HG02943 (cell line): ENCODE results near the gene RHOH.

Experiments
- ATAC-seq: cut with Tn5 transposase; IDR thresholded peaks from one replicate; pipeline ENCODE4 v1.9.1; 2021; ENCODE audit warnings: mild to moderate bottlenecking, low read depth, moderate library complexity; ENCODE audit not compliant: unreplicated experiment

Gene RHOH

DNA sequence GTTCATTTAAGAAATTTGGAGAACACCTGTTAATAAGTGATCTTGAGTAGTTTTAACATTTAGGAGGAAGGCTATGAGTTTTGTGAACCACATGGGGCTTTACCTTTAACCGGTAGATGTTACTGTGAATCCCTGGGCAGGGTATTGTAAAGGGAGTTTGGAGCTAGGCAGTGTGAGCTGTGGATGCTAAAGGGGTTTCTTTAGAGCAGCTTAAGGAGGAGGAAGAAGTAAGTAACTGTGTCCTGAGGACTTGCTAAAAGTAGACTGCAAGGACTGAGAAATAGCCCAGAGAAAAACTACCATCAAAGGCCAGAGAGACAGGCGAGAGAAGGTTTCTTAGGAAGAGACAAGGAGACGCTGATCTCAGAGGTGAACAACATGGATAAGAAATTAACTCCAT, 5.6 kb downstream of the RHOH start:
- ATAC-seq, result no peak

DNA sequence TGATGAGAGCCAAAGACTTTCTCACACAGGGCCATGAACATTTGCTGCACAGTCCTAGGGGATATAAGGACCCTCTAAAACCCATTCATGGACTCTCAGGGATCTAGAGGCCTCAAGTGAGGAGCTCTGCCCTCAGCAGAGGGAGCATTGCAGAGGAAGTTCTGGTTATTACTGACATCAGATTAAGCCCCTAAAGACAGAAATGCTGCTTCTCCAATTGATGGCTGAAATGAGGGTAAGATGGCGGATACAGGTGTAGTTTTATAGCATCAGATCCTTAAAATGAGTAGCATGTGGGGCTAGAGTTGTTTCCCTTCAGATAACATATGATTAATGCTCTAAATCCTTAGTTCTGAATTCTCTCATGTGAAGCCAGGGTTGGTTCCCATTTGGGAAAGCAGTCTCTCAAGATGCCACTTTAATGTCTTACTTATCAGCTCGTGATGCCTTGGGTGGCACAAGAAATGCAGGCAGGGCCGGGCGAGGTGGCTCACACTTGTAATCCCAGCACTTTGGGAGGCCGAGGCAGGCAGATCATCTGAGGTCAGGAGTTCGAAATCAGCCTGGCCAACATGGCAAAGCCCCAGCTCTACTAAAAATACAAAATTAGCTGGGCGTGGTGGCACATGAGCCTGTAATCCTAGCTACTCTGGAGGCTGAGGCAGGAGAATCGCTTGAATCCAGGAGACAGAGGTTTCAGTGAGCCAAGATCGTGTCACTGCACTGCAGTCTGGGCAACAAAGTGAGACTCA, 7.9 kb downstream of the RHOH start:
- no peak for ATAC-seq

DNA sequence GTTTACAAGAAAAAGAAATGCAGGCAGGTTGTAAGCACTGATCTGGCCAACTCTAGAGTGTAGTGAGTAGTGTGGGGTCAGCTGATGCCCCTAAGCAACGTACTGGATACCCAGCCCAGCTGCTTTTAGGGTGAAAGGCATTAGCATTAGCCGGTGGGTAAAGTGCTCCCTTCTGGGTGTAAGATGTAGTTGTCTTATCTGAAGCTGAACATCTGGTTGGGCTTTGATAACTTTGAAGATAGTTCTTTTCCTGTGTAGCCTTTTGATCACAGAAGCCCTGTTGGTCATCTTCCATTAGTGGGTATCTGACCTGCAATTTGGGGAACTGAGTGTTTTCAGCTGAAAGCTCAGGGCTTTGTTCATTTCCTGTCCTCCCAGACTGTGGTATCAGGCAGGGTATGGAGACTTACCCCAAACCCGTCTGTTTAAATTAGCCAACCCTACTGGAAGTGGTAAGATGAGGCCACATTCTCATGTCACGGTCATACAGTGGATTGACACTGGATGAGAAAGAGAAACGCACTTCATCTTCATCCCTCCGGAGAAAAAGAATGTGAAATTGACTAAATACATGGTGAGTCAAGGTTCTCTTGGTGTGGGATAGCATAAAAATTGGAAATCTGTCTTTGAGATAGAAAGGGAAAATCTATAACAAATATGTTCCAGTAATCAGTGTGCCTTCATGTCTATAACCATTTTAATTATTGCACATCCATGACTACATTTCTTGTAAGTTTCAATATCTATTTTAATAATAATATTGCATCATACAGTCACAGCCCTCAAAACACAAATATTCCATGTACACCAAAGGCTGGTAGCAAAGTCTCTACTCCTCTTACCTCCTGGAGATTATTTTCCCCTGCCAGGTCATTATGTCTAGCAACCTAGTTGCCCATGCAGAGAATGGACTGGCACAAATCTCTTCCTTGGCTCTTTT, 8.7 kb downstream of the RHOH start:
- peak; percentile 71 for ATAC-seq

DNA sequence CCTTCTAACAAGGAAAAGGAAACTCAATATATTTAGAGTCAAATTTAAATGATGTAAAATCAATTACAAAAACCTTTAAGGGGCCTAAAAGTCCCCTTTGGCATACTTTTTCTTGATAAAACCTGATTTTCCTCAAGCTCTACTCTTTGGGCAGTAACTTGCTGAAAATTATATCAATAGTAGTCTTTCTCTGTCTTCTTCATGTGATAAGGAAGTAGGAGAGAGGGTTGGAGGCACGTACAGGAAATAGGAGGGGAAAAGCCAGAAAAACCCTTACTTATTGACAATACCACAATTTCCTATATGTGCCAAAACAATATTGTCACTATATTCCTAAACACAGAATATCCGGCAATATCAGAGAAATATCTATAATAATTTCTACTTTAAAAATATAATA, 9.6 kb downstream of the RHOH start:
- no peak for ATAC-seq

DNA sequence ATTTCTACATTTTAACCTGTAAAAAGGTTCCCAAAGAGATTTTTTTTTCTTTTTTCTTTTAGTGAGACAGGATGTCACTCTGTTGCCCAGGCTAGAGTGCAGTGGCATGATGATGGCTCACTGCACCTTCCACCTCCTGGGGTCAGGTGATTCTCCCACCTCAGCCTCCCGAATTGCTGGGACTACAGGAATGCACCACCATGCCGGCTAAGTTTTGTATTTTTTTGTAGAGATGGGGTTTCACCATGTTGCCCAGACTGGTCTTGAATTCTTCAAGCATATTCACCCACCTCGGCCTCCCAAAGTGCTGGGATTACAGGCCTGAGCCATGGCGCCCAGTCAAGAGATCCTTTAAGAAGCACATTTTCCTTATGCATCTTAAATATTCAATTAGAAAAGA, 12.6 kb downstream of the RHOH start:
- no peak for ATAC-seq

DNA sequence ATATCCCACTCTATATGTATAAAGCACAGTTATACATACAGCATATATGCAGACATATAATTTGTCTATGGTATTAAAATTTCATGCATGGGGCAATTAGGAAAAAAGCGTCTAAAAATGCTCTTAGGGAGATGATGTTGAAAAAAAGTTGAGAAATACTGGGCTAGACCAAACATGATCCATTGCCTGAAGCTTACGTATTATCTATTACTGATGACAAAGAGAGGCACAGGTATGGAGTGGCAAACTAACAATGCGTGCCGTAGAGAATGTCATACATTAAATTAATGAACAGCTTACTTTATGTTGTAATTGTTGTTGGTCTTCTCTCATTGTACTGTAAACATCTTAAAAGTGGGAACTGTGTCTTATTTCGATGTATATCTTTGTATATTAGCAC, 13.9 kb downstream of the RHOH start:
- no peak for ATAC-seq

DNA sequence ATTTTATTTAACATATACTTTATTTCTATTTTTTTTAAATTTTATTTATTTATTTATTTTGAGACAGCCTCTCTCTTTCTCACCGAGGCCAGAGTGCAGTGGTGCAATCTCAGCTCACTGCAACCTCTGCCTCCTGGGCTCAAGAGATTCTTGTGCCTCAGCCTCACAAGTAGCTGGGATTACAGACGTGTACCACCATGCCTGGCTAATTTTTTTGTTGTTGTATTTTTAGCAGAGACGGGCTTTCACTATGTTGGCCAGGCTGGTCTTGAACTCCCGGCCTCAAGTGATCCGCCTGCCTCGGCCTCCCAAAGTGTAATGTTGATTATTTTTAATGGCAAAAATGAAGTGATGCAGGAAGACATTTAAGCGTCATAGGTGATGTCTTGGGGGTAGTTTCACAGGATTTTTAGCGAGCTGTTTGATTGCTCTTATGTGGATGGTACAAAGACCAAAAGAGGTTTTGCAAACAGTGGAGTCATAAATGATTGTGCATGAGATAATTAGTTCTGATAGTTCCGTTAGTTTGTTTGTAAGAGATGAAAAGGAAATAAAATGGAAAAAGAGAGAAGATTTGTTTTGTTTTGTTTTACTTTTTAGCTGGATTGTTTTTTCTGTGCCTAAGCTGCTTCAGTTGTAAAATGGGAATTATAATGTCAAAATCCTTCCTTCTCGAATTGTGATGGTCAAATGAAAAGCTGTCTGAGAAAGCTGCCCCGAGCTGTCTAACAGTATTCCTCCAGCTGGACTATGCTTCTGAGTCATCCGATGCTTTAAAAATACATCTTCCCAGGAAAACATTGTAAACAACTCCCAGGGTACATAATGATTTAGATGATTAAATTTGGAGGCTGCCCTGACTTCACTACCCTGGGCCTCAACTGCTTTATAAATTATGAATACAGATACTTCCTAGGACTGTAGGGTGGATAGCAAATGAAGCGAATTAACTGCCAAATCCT, 14.7 kb downstream of the RHOH start:
- no peak for ATAC-seq

DNA sequence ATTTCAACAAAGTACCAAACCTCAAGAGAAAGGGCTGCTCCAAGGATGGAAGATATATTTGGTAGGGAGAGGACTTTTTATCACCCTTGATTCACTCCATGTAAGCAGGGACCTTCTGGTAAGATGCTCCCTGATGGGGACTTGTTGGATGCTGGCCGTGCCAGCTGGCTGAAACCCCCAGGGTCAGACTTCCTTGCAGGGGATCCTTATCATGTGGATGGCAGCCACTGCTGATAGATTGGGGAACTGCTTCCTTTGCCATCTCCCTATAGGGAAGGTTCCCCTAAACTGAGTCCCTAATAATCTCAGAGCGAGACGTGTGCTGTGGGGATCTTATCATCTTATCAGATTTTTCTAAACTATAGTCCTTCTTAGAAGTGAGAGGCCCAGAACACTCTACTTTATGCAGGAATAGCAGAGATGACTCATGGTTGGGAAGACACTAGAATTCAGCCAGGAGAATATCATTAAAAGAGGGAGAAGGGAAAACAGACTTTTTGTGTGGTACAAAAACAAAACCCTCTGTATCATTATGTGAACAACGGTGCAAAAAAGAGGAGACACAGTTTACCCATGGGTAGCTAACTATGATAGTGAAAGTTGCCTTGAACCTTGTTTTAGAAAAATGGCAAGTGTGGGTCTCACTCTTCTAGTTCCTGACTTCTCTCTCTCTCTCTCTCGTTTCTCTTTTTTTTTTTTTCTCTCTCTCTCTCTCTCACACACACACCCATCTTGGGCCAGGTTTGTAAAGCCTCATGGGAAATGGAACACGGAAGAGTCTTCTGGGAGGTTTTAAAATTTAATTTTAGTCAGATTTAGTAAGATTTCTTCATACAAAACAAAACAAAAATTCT, 16.1 kb downstream of the RHOH start:
- no peak for ATAC-seq

DNA sequence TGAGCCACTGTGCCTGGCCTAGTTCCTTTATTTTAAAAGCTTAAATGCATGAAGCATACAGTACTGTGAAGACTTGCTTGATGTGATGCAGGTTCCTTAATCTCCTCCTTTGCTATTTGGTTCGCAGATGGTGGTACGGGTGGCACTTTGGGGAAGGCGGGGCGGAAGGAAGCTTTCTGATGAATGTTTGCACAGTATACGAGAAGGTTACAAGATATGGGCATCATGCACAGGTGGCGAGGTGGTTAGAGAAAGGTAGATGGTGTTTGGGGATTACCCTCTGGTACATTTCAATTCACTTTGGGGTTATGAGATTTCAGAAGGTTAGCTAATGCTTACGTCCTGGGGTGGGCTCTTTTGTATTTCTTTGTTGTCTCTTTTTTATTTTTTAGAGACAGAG, 17.2 kb downstream of the RHOH start:
- ATAC-seq, result no peak

DNA sequence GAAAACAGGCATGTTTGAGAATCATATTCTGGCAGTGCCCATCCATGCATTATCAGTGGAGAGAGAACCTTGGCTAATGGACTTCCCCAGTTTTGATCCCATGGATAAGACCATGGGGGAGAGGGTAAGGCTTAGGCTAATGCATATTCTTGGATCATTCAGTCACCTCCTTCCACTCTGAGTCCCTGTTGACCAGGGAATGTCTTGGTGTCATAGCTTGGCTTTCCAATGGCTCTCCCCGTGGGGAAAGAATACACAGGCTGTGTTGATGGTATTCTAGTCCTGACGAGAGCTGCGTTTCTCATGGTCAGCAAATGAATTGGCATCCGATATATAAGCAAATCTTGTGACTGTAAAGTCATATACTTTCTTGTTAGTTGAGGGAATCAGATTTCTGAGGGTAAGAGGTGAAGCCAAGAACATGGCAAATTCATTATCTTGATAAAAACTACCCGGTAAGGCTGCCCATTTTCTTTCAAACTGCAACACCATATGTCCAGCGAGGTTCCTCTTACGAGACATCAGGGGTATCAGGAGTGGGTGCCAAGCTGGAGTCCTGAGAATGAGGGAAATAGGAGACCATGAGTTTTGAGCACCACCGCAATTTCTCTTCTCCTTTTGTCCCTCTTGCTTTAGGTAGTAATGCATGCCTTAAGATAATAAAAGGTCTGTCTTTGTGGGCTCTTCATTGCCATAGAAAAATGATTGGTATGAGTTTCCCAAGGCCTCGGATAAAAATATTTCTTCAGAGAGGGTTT, 18.0 kb downstream of the RHOH start:
- no peak for ATAC-seq

DNA sequence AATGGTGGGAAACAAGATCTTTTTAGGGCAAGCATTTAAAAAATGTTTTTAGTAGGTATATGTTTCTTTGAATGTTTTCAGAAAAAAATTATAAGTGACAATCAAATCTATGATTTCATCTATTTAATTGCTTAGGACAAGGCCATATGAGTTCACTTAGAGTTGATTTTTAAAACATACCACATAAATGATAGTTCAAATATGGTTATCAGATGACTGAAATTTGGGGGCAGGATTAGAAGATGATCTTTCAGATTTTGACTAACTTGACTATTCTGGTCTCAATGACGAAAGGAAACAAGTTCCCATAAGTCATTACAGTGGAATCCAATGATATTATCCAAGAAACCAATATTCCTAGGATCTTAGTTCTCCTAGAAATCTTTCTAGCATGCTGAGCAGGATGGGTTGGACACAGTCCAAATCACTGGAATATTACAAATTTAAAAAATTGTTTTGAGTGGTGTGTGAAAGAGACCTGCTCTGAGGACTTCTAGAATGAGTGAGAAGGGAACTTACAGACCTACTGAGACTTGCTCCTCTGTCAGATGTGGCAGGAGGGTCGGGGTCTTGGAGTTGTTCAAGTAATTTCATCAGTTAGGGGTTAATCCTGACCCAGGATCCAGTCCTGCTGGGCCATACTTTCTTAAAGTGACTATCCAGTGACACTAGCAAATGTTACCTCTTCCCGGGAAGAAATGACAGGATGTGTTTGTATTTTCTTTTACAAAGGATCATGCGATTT, 20.0 kb downstream of the RHOH start:
- ATAC-seq, result no peak

DNA sequence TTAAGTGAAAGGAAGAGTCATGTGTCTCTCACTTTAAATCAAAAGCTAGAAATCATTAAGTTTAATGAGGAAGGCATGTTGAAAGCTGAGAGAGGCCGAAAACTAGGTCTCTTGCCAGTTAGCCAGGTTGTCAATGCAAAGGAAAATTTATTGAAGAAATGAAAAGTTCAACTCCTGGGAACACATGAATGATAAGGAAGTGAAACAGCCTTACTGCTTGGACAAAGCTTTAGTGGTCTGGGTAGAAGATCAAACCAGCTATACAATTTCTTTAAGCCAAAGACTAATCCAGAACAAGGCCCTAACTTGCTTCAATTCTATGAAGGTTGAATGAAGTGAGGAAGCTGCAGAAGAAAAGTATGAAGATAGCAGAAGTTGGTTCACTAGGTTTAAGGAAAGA, 24.9 kb downstream of the RHOH start:
- no peak for ATAC-seq

DNA sequence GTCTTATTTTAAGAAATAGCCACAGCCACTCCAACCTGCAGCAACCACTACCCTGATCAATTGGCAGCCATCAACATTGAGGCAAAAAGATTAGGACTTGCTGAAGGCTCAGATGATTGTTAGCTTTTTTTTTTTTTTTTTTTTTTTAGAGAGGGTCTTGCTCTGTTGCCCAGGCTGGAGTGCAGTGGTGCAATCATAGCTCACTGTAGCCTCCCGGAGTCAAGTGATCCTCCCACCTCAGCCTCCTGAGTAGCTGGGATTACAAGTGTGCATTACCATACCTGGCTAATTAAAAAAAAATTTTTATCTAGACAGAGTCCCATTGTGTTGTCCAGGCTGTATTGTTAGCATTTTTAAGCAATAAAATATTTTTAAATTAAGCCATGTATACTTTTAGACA, 26.5 kb downstream of the RHOH start:
- no peak for ATAC-seq

DNA sequence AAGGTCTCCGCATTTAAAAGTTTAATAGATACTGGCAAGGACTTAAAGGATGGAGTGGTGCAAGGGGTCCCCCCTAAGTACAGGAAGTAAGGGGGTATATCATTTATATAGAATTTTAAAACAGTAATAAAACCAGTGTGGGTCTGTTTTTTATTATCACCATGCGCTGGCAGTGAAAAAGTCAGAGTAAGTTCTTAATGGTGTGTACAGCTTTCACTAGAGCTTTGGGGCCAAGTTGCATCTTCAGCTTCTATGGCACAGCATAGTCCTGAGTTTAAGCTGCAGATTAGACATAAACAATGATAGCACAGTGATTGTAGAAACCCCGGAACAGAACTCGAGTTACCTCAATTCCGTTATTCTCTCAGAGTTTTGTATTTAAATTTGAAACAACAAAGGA, 27.6 kb downstream of the RHOH start:
- ATAC-seq, result no peak

DNA sequence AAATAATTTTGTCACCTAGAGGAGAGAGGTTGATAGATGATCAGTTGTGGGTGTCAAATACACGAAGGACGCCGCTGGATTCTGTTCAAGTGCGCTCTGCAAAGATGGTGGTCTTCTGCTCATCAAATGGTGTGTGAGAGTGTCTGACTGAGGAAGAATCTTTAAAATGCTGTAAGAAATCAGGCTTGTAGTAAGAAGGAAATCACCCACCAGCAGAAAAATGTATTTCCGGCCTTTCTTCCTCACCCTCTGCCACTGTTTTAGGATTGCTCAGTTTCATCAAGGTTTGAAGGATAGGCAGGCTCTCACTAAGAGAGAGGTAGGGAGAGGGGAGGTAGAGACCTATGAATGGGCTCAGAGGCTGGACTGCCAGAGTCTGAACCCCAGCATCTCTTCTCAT, 28.7 kb downstream of the RHOH start:
- ATAC-seq, result no peak

DNA sequence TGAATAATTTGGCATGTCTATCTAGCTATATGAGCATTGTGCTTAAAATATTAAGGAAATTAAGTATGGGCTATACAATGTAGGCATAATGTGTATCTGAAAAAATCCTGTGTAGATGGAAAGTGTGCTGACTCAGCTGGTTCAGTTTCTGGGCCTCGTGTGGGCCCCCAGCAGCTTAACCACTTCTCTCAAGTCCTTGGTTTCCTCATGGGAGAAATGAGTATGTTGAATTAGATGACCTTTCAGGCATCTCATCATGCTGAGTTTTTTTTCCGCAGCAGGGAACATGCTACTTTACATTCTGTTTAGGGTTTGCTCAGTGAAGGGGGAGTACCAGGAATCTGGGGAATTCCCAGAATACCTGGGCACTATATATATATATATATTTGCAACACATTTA, 30.5 kb downstream of the RHOH start:
- no peak for ATAC-seq

DNA sequence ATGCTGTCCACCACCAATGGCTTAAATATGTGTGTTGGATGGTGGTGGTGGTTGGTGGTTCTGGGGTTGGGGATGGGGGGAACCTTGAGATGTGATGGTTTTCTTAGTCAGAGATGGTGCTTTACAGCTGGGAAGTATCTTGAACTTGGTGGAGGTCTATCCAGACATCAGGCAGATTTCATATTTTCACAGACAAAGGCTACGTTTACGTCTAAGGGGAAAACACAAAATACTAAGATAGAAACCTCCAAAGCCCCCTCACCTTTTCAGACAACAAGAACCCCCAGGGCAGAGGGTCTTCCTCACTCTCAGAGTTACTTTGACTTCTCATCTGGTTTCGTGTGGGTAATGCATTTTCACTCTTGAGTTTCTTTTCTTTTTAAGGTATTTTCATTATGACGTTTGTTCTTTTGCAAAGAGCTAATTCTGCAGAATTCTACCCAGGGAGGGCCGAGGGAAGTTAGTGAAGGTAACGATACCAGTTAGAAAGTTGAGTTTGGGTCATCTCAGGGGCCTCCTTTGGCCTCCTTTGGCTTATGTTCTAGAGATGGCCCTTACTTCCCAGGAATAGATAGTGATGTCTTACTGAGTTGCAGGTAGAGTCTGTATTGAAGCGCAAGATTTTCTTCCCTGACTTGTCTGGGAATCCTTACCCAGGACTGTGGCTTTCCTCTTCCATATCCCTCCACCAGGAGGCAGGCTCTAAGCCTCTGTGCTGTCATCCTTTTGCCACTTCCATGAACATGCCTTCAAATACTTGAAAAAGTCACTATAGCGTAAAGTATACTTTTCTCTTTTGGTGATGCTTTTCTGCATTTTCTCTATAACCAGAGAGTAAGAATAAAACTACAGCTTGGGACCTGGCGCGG, 31.9 kb downstream of the RHOH start:
- no peak for ATAC-seq
